Skeletal muscle tissue (tissue), 4 donors: ENCODE results near the gene TMPRSS7. TPM values are rescaled to one million over a fixed set of nuclear protein-coding genes. Genes with fewer than 3 reads are reported as not detected.

Source experiments
- H3K27ac ChIP-seq: one replicate; pipeline ENCODE4 v1.7.0; 2013; ENCODE audit warnings: mild to moderate bottlenecking, low read depth, low read length, inconsistent platforms
- H3K27me3 ChIP-seq, 3 donors: one replicate each; pipeline ENCODE4 v1.7.0; 2013; ENCODE audit warnings: low read length in 3 of 3; ENCODE audit not compliant: control insufficient read depth in 3 of 3, insufficient read depth in 3 of 3
- H3K36me3 ChIP-seq, 3 donors: one replicate each; pipeline ENCODE4 v1.7.0; 2013; ENCODE audit warnings: low read length in 3 of 3; ENCODE audit not compliant: control insufficient read depth in 3 of 3, insufficient read depth in 3 of 3
- H3K4me1 ChIP-seq, 3 donors: one replicate each; pipeline ENCODE4 v1.7.0; 2013; ENCODE audit warnings: low read length in 3 of 3, mild to moderate bottlenecking in 3 of 3; ENCODE audit not compliant: control insufficient read depth in 3 of 3, insufficient read depth in 3 of 3
- H3K4me3 ChIP-seq, 3 donors: one replicate each; pipeline ENCODE4 v1.7.0; 2013; ENCODE audit warnings: low read length in 3 of 3
- H3K9ac ChIP-seq, 3 donors: one replicate each; pipeline ENCODE4 v1.7.0; 2013; ENCODE audit warnings: low read length in 3 of 3, mild to moderate bottlenecking in 3 of 3, moderate library complexity in 2 of 3, low read depth in 1 of 3
- H3K9me3 ChIP-seq, 3 donors: one replicate each; pipeline ENCODE4 v1.7.0; 2013; ENCODE audit warnings: low read length in 3 of 3; ENCODE audit not compliant: control insufficient read depth in 3 of 3
- total RNA-seq: library from RNA; depleted of rRNA; stranded (reverse); fragments of >200 nt; gene quantifications from one replicate; pipeline ENCODE4 v1.2.3, GENCODE V29; 2014
- donor health status: Osteomylitis.

TMPRSS7 gene
- total RNA-seq, 1 donor from 2014 or later: not detected

GRCh38 chr3:112001526-112001925 is 33.0 kb upstream of the TMPRSS7 start:
- peaks cover 5 to 13% (median 10%) of the 10 kb centered on the region in 3 donors for H3K4me1 ChIP-seq
- no peak overlapping the region for H3K4me3 ChIP-seq
- no peaks in the 10 kb centered on the region for H3K9me3 ChIP-seq
- no peak overlapping the region for H3K27ac ChIP-seq
- no peak overlapping the region for H3K9ac ChIP-seq
- H3K27me3 ChIP-seq: peaks cover 21 to 31% (median 27%) of the 10 kb centered on the region in 3 donors
- H3K36me3 ChIP-seq: no peaks in the 10 kb centered on the region

- Histone ChIP-seq H3K36me3 (no peaks in the 10 kb centered on the region), H3K27ac (no peak overlapping the region), H3K9ac (no peak overlapping the region), H3K4me1 (peaks cover 5 to 13% (median 10%) of the 10 kb centered on the region in 3 donors), H3K9me3 (no peaks in the 10 kb centered on the region), H3K27me3 (peaks cover 21 to 31% (median 27%) of the 10 kb centered on the region in 3 donors), H3K4me3 (no peak overlapping the region)
These were observed 32.2 kb upstream of the TMPRSS7 start for GRCh38 chr3:112002096-112002971.

- H3K4me1 ChIP-seq: peaks cover 3 to 12% (median 10%) of the 10 kb centered on the region in 3 donors
- no peak overlapping the region for H3K9ac ChIP-seq
- H3K27ac ChIP-seq: no peak overlapping the region
- H3K9me3 ChIP-seq: no peaks in the 10 kb centered on the region
- no peak overlapping the region for H3K4me3 ChIP-seq
- peaks cover 20 to 28% (median 26%) of the 10 kb centered on the region in 3 donors for H3K27me3 ChIP-seq
- no peaks in the 10 kb centered on the region for H3K36me3 ChIP-seq
These were observed 31.0 kb upstream of the TMPRSS7 start for GRCh38 chr3:112003321-112004080.

GRCh38 chr3:112004187-112004586 is 30.3 kb upstream of the TMPRSS7 start:
- H3K27ac ChIP-seq: no peak overlapping the region
- H3K36me3 ChIP-seq: no peaks in the 10 kb centered on the region
- H3K27me3 ChIP-seq: peaks cover 14 to 21% (median 20%) of the 10 kb centered on the region in 3 donors
- peaks cover 0 to 5% (median 3%) of the 10 kb centered on the region in 3 donors for H3K4me1 ChIP-seq
- no peaks in the 10 kb centered on the region for H3K9me3 ChIP-seq
- H3K9ac ChIP-seq: no peak overlapping the region
- H3K4me3 ChIP-seq: no peak overlapping the region

- H3K4me1 ChIP-seq: peaks cover 0 to under 1% (median 0%) of the 10 kb centered on the region in 3 donors
- no peaks in the 10 kb centered on the region for H3K9me3 ChIP-seq
- H3K27ac ChIP-seq: no peak overlapping the region
- H3K9ac ChIP-seq: no peak overlapping the region
- H3K36me3 ChIP-seq: no peaks in the 10 kb centered on the region
- no peak overlapping the region for H3K4me3 ChIP-seq
- H3K27me3 ChIP-seq: peaks cover 10 to 17% (median 16%) of the 10 kb centered on the region in 3 donors
These were observed 29.9 kb upstream of the TMPRSS7 start for GRCh38 chr3:112004669-112005068.

- no peak overlapping the region for H3K9ac ChIP-seq
- no peak overlapping the region for H3K27ac ChIP-seq
- no peaks in the 10 kb centered on the region for H3K36me3 ChIP-seq
- no peak overlapping the region for H3K4me3 ChIP-seq
- no peaks in the 10 kb centered on the region for H3K9me3 ChIP-seq
- peaks cover 6 to 13% (median 11%) of the 10 kb centered on the region in 3 donors for H3K27me3 ChIP-seq
- H3K4me1 ChIP-seq: no peaks in the 10 kb centered on the region
These were observed 29.4 kb upstream of the TMPRSS7 start for GRCh38 chr3:112005091-112005672.

DNA sequence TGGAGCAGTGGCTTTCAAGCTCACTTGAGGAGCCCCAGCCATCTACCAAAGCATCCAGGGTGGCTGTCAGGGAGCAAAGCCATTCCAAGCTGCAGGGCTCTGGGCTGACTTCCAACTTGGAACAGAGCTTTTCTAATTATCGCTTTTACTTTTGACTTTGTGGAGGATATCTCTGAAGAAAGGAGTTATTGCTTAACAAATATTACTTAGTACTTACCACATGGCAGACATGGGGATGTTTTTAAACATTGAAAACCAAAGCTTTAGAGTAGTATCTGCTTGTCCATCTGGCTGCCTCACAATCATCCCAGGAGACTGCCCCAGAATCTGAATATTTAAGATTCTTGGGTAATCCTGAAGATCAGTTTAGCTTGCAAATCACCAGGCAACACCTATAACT is 26.9 kb upstream of the TMPRSS7 start:
- H3K4me3 ChIP-seq: no peak overlapping the region
- no peaks in the 10 kb centered on the region for H3K27me3 ChIP-seq
- H3K27ac ChIP-seq: no peak overlapping the region
- H3K9ac ChIP-seq: no peak overlapping the region
- H3K4me1 ChIP-seq: peaks cover 3 to 6% (median 3%) of the 10 kb centered on the region in 3 donors
- H3K9me3 ChIP-seq: no peaks in the 10 kb centered on the region
- no peaks in the 10 kb centered on the region for H3K36me3 ChIP-seq

- Histone ChIP-seq H3K9me3 (no peaks in the 10 kb centered on the region), H3K36me3 (no peaks in the 10 kb centered on the region), H3K27me3 (no peaks in the 10 kb centered on the region)
These were observed 24.9 kb upstream of the TMPRSS7 start for GRCh38 chr3:112009670-112010069.

DNA sequence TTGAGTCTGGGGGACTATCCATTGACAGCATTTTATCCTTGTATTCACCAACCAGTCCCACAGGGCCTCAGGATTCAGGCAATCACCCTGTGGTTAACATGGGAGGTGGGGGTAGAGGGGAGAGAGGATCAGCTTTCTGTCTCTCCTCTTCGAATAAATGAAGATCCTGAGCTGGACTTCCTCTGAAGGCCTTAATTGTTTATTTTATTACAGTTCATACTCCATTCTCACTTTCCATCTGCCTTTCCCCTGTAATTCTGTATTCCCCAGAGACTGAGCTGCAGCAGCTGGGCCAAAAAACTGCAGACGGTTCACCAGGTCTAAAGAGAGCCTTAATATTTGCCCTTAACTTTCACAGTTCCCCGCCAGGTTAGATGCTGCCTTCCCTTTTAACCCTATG is 23.9 kb upstream of the TMPRSS7 start:
- Histone ChIP-seq H3K4me1 (peaks cover 8 to 15% (median 9%) of the 10 kb centered on the region in 3 donors), H3K4me3 (no peak overlapping the region), H3K9me3 (no peaks in the 10 kb centered on the region), H3K9ac (no peak overlapping the region), H3K27me3 (no peaks in the 10 kb centered on the region), H3K27ac (no peak overlapping the region), H3K36me3 (no peaks in the 10 kb centered on the region)

More at GRCh38 chr3:112009670-112010069, 24.9 kb upstream of the TMPRSS7 start:
- Histone ChIP-seq H3K4me3 (no peak overlapping the region), H3K27ac (no peak overlapping the region), H3K9ac (no peak overlapping the region), H3K4me1 (peaks cover 8 to 15% (median 9%) of the 10 kb centered on the region in 3 donors)
